ENCODE results near the gene ADCY5.

Gene ADCY5

GRCh38 chr3:123386477-123387040 lies 62.3 kb downstream of the ADCY5 start:
- DNase-seq (ENCODE audit: low read depth) = no peak

DNA sequence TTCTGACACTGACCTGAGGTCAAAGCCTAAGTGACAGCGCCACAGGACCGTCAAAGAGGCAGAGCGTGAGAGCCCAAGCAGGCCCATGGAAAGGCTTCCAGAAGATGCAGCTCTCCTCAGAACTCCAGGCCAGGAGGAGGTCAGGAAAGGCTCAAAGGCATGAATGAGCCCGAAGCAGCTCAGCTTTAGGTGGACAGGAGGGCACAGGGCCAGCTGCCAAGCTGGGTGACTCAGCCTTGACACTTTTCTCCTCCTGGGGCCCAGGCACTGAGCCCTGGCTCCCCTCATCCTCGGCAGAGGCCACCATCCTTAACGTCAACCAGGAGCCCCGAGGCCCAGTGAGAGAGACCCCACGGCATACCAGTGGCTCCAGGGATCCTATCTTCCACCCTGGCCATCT lies 62.9 kb downstream of the ADCY5 start:
- DNase-seq (ENCODE audit: low read depth) = no peak

- no peak for DNase-seq (ENCODE audit: low read depth)
These were observed 63.4 kb downstream of the ADCY5 start for GRCh38 chr3:123385499-123385898.

GRCh38 chr3:123385001-123385401 lies 63.9 kb downstream of the ADCY5 start:
- no peak for DNase-seq (ENCODE audit: low read depth)

GRCh38 chr3:123384256-123384655 lies 64.6 kb downstream of the ADCY5 start:
- no peak for DNase-seq (ENCODE audit: low read depth)

- no peak for DNase-seq (ENCODE audit: low read depth)
These were observed 65.5 kb downstream of the ADCY5 start for GRCh38 chr3:123383091-123384053.

DNA sequence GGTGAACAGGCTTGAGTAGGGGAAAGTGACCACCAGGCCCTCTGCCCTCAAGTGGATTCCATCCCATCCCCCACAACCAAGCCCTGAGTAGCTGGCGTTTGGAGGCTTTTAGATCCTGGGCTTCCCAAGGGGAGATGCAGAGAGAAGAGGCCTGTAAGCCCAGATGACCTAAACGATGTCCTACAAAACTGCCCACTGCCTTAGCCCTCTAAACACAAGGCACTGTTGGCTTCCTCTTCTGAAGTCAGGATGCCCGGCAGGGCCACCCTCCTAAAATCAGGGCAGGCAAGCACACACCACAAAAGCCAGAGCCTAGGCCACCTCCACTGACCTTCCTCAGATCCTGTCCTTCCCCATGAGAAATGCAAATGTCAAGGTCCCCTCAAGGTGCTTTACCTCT lies 68.6 kb downstream of the ADCY5 start:
- no peak for DNase-seq (ENCODE audit: low read depth)

- no peak for DNase-seq (ENCODE audit: low read depth)
These were observed 69.7 kb downstream of the ADCY5 start for GRCh38 chr3:123379041-123379830.

- no peak for DNase-seq (ENCODE audit: low read depth)
These were observed 70.4 kb downstream of the ADCY5 start for GRCh38 chr3:123378409-123378915.

DNA sequence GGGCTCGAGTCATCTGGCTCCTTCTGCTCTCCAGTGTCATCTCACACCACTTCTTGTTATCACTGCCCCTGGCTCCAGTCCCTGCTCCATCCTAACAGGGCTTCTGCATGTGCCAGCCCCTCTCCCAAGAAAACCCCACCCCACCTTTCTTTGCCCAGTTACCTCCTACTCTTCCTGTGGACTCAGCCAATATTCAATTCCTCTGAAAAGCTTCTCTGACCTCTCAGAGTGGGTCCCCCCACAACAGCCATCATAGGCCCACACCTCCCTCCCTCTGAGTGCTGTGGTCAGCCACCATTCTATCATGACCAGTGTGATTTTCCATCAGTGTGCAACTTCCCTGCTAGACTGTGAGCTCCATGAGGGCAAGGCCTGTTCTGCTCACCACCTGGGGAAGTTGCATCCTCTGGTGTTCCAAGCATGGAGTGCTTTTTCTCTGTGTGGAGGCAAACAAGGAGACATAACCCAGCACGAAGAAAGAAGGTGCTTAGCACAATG lies 71.6 kb downstream of the ADCY5 start:
- no peak for DNase-seq (ENCODE audit: low read depth)

DNA sequence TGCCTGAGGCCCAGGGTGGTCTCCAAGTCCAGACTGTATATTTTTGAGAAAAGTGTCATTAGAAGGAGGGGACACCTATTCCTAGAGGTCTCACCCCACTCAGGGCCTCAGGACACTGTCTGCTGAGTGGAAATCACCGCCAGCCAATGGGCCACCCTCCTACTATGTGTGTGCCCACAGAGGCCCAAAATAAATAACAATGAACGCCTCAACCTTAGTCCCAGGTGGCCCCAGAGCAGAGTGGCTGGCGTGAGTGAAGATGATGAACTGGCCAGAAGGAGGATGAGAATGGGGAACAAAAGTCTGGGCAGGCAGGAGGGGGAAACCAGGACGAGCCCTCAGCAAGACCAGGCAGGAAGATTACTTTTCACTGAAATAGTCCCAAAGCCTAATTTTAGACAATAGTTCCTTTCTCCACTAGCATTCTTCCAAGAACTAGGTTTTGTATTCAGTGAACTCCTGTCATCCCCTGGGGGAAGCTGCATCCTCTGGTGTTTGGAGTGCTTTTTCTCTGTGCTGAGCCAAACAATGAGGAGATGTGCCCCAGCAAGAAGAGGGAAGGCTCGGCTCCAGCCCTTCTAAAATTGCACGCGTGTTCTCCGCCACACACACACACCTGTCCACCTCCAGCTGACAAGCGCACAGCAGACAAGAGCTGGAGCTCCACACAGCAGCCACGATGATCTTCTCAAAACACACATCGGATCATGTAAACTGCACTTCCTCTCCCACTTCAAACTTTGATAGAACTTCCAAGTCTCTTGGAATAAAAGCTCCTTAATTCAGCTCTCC lies 72.2 kb downstream of the ADCY5 start:
- DNase-seq (ENCODE audit: low read depth) = no peak

- DNase-seq (ENCODE audit: low read depth) = no peak
These were observed 73.6 kb downstream of the ADCY5 start for GRCh38 chr3:123375014-123375940.

GRCh38 chr3:123374016-123374415 lies 74.9 kb downstream of the ADCY5 start:
- DNase-seq (ENCODE audit: low read depth) = no peak

- no peak for DNase-seq (ENCODE audit: low read depth)
These were observed 75.4 kb downstream of the ADCY5 start for GRCh38 chr3:123373474-123373987.

- DNase-seq (ENCODE audit: low read depth) = no peak
These were observed 76.0 kb downstream of the ADCY5 start for GRCh38 chr3:123372686-123373473.

- DNase-seq (ENCODE audit: low read depth) = no peak
These were observed 76.8 kb downstream of the ADCY5 start for GRCh38 chr3:123371859-123372685.

DNA sequence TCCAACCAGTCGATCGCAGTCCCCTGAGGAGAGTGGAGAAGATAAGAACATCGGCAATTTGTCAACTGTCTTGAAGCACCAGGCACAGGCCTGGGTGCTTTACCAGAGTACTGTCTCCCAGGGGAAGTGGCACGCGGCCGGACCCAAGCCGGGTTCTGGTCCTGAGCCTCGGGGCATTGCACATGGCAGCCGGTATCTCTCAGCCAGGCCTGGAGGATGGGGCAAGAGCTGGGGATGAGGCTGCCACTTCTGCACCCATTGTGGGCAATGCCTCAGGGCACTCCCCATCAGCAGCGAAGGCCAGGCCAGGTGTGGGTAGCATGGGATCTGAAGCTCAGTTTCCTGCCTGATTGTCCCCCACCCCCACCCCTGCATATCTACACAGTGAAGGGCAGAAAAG lies 77.5 kb downstream of the ADCY5 start:
- DNase-seq (ENCODE audit: low read depth) = no peak

- DNase-seq (ENCODE audit: low read depth) = no peak
These were observed 78.1 kb downstream of the ADCY5 start for GRCh38 chr3:123370819-123371218.

Measured in activated T-cell treated with anti-CD3 and anti-CD28 coated beads for 48 hours (primary cell).